ENCODE measurements around the gene VRK3. TPM values are rescaled to one million over a fixed set of nuclear protein-coding genes. Genes with fewer than 3 reads are reported as not detected.

The VRK3 gene
- total RNA-seq, 1 donor from 2014 or later: 8.9 TPM

DNA sequence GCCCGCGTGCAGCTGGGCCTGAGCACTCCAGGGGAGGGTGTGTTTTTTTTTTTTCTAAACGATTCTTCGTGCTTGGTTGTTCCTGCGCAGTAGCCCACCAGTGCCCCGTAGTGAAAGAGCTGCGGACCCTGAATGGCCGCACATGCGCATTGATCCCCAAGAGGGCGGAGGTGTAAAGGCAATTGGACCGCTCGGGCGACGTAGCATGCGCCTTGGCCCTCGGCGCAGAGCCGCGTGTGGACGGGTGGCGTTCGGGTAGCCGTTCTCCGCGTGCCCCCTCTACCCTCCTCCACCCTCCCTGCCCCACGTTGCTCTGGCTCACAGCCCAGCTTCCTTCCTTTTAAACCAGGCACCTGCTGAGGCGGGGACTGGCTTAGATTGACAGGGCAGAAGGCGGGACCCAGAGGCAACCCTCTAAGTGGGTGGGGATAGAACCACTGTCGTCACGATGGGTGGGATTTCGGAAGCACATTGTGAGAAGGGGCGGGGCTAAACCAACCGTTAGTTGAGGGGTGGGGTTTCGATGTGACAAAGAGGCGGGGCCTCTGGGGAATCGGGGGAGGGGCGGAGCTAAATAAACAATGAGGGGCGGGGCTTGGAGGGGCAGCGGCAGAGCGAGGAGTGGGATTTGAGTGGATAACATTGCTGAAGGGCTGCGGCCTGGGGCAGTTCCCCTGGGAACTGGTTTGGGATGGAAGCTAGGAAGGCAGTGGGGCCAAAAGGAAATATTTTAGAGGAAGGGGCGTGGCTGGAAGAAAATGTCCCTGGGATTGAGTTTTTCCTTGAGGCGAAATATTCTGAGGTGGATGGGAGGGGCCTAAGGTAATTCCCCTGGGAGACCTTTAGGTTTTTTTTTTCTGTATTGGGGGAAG, 95.3 kb downstream of the VRK3 start:
- H3K36me3 ChIP-seq (ENCODE audit: control insufficient read depth in 3 of 3, insufficient read depth in 3 of 3, low read length in 3 of 3): peaks cover 10 to 17% (median 11%) of the 10 kb centered on the region in 3 donors
- H3K4me3 ChIP-seq (ENCODE audit: low read length in 3 of 3): peak overlapping the region; percentile 88 to 95 (median 88)
- H3K27ac ChIP-seq (ENCODE audit: low read depth, low read length): peak overlapping the region; percentile 88
- peak overlapping the region; percentile 88 to 98 (median 91) for H3K9ac ChIP-seq (ENCODE audit: low read depth in 1 of 3, low read length in 3 of 3)
- H3K27me3 ChIP-seq (ENCODE audit: control insufficient read depth in 3 of 3, insufficient read depth in 3 of 3, low read length in 3 of 3): no peaks in the 10 kb centered on the region
- H3K4me1 ChIP-seq (ENCODE audit: control insufficient read depth in 3 of 3, insufficient read depth in 3 of 3, low read length in 3 of 3): peaks cover 17 to 34% (median 22%) of the 10 kb centered on the region in 3 donors
- no peaks in the 10 kb centered on the region for H3K9me3 ChIP-seq (ENCODE audit: control insufficient read depth in 3 of 3, low read length in 3 of 3)

DNA sequence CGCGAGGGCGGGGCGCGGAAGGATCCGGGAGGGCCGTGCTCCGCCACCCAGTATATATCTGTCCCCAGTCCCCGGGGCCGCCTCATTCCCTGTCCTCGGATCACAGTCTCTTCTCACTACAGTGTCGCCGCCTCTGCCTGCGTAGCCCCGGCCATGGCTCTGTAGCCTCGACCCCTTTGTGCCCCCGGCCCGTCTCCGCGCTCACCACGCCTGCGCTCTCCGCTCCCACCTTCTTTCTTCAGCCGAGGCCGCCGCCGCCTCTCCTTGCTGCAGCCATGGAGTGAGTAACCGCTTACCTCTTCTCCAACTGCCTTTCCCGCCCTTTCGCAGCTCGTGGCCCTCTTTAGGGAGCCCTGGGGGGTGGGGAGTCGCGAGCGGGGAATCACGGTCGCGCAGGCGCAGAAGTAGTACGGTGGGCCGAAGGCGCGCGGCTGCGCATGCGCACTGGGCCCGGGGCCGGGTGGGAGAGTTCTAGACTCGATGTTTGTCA, 96.0 kb downstream of the VRK3 start, which contains the start of the genes ATF5 and NUP62:
Gene ATF5, plus strand, starts transcription at position 85 of the 490 bp plus-strand sequence. CDS start 1,646 bp downstream, outside the sequence.
Gene NUP62, minus strand, starts transcription at position 384 of the 490 bp plus-strand sequence. CDS start 19,697 bp downstream, outside the sequence.
- no peaks in the 10 kb centered on the region for H3K27me3 ChIP-seq (ENCODE audit: control insufficient read depth in 3 of 3, insufficient read depth in 3 of 3, low read length in 3 of 3)
- peaks cover 10 to 17% (median 12%) of the 10 kb centered on the region in 3 donors for H3K36me3 ChIP-seq (ENCODE audit: control insufficient read depth in 3 of 3, insufficient read depth in 3 of 3, low read length in 3 of 3)
- H3K4me1 ChIP-seq (ENCODE audit: control insufficient read depth in 3 of 3, insufficient read depth in 3 of 3, low read length in 3 of 3): peaks cover 23 to 40% (median 26%) of the 10 kb centered on the region in 3 donors

DNA sequence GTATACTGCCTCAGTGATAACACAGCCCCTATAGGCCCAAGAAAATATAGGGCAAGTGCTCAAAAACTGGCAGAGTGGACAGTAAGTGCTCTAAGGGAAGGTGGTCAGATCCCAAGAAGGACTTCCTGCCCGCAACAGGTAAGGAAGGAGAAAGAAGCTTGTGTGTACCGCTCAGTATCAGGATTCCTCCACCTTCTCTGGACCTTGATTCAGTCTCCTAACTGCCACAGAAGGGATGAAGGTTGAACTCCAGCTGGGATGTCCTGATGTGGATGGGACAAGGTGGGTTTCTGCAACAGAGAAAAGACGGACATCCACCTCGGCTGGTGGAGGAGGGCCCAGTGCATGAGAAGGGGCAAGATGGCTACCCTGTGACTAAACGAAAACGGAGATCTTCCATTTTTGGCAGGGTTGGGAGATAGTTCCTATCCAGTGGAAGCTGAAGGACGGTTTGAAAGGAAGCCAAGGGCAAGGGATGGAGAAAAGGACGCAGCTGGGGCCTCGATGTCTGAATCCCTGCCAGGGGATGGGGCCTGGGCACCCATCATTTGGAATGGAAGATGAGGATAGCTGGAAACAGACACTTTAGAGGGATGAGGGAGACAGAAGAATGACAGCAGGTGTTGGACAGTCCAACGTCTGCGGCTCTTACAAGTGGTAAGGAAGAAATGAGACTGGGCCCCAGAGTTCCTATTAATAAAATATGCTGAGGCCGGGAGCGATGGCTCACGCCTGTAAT, 97.5 kb downstream of the VRK3 start:
- H3K9me3 ChIP-seq (ENCODE audit: control insufficient read depth in 3 of 3, low read length in 3 of 3): no peaks in the 10 kb centered on the region
- peaks cover 25 to 53% (median 32%) of the 10 kb centered on the region in 3 donors for H3K4me1 ChIP-seq (ENCODE audit: control insufficient read depth in 3 of 3, insufficient read depth in 3 of 3, low read length in 3 of 3)
- H3K9ac ChIP-seq (ENCODE audit: low read depth in 1 of 3, low read length in 3 of 3): peak overlapping the region; percentile 4 to 20 (median 7)
- H3K36me3 ChIP-seq (ENCODE audit: control insufficient read depth in 3 of 3, insufficient read depth in 3 of 3, low read length in 3 of 3): peaks cover 19 to 29% (median 19%) of the 10 kb centered on the region in 3 donors
- H3K27ac ChIP-seq (ENCODE audit: low read depth, low read length): peak overlapping the region; percentile 88
- peak overlapping the region; percentile 9 to 45 (median 23) for H3K4me3 ChIP-seq (ENCODE audit: low read length in 3 of 3)
- no peaks in the 10 kb centered on the region for H3K27me3 ChIP-seq (ENCODE audit: control insufficient read depth in 3 of 3, insufficient read depth in 3 of 3, low read length in 3 of 3)

More for the DNA sequence above, 96.0 kb downstream of the VRK3 start, which contains the start of the genes ATF5 and NUP62:
- Histone ChIP-seq H3K4me3 (ENCODE audit: low read length in 3 of 3) (peak within 1 kb of the TSS; percentile 88 to 95 (median 88)), H3K9ac (ENCODE audit: low read depth in 1 of 3, low read length in 3 of 3) (peak within 1 kb of the TSS; percentile 88 to 98 (median 91)), H3K27ac (ENCODE audit: low read depth, low read length) (peak within 1 kb of the TSS; percentile 88), H3K9me3 (ENCODE audit: control insufficient read depth in 3 of 3, low read length in 3 of 3) (no peaks in the 10 kb centered on the region)

DNA sequence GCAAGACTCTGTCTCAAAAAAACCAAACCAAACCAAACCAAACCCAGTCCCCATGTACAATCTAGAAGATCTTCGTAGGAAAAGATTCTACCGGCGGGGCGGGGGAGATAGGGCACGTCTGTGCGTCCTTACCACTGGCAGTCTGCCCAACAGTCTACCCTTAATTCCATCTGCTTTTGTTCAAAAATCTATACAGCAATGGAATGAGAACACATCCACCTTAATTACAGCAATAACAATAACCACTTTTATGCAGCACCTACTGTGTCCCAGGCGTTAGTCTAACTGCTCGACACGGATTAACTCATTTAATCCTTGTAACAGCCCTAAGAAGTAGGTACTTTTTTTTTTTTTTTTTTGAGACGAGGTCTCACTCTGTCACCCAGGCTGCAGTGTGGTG, 98.7 kb downstream of the VRK3 start:
- H3K4me1 ChIP-seq (ENCODE audit: control insufficient read depth in 3 of 3, insufficient read depth in 3 of 3, low read length in 3 of 3): peaks cover 29 to 63% (median 40%) of the 10 kb centered on the region in 3 donors
- H3K9me3 ChIP-seq (ENCODE audit: control insufficient read depth in 3 of 3, low read length in 3 of 3): no peaks in the 10 kb centered on the region
- peaks cover 19 to 32% (median 23%) of the 10 kb centered on the region in 3 donors for H3K36me3 ChIP-seq (ENCODE audit: control insufficient read depth in 3 of 3, insufficient read depth in 3 of 3, low read length in 3 of 3)
- no peaks in the 10 kb centered on the region for H3K27me3 ChIP-seq (ENCODE audit: control insufficient read depth in 3 of 3, insufficient read depth in 3 of 3, low read length in 3 of 3)
- H3K4me3 ChIP-seq (ENCODE audit: low read length in 3 of 3): no peak overlapping the region
- H3K27ac ChIP-seq (ENCODE audit: low read depth, low read length): no peak overlapping the region
- H3K9ac ChIP-seq (ENCODE audit: low read depth in 1 of 3, low read length in 3 of 3): no peak overlapping the region

Other genes with a start within 250 kb of the VRK3 start
- gene FUZ, start 212.1 kb downstream of the VRK3 start, total RNA-seq: 12.5 TPM
- 11.0 TPM for gene MED25, start 207.1 kb downstream of the VRK3 start, total RNA-seq
- gene PTOV1, start 174.2 kb downstream of the VRK3 start, total RNA-seq: 63.7 TPM
- 17.2 TPM for gene PNKP, start 157.8 kb downstream of the VRK3 start, total RNA-seq
- gene AKT1S1, start 148.0 kb downstream of the VRK3 start, total RNA-seq: 3.1 TPM
- 7.3 TPM for gene TBC1D17, start 147.7 kb downstream of the VRK3 start, total RNA-seq
- 0.52 TPM for gene IL4I1, start 128.5 kb downstream of the VRK3 start, total RNA-seq
- gene ATF5, start 96.2 kb downstream of the VRK3 start, total RNA-seq: 2.1 TPM
- 16.2 TPM for gene NUP62, start 95.9 kb downstream of the VRK3 start, total RNA-seq
- 1.6 TPM for gene SIGLEC11, start 64.2 kb downstream of the VRK3 start, total RNA-seq
- gene ZNF473, start 633 bp upstream of the VRK3 start, total RNA-seq: 4.7 TPM
- not detected for gene IZUMO2, start 137.9 kb upstream of the VRK3 start, total RNA-seq
- 30.3 TPM for gene MYH14, start 178.2 kb upstream of the VRK3 start, total RNA-seq